Activated T-cell treated with anti-CD3 and anti-CD28 coated beads for 24 hours (primary cell): ENCODE results near the gene IL4R.

ENCODE experiments used
- DNase-seq: peaks from one replicate; pipeline ENCODE4 v3.0.0-alpha.2; 2020; ENCODE audit warnings: low read depth

IL4R gene

DNA sequence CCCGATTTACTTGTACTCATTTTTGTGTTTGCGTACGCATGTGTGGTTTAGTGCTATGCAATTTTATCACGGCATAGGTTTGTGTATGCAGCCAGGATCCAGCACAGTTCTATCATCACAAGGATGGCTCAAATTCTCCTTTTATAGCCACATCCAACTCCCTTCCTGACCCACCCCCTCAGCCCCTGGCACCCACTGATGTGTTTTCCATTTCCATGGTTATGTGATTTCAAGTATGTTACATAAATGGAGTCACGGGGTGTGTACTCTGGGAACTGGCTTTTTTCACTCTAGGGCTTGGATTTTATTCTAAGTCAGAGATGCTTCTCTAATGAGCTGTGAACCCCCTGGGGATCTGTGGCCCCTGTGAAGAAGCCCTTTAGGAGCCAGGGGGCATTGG is 16.8 kb downstream of the IL4R start:
- no peak for DNase-seq

DNA sequence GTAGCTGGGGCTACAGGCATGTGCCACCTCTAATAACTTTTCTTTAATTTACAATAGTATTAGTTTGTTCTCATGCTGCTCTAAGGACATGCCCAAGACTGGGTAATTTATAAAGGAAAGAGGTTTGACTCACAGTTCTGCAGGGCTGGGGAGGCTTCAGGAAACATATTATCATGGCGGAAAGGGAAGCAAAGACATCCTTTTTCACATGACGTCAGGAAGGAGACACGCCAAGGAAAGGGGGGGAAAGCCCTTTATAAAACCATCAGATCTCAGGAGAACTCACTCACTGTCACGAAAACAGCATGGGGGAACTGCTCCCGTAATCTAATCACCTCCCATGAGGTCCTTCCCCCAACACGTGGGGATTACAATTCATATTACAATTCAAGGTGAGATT is 18.3 kb downstream of the IL4R start:
- DNase-seq = no peak

DNA sequence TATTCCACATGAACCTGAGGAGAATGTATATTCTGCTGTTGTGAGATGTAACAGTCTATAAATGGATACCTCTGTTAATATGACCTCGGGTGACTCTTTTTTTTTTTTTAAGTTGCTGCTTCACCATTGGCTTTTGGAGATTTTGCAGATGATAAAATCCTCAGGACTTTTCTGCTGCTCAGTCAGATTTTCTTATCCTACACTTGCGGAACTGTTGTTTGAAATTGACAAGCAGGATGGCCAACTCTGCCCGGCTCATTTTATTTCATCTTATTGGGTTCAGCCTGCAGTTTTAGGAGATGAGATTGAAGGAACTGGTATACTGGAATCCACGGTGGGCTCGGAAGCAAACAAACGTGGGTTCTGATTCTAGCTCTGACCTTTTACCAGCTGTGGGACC is 19.3 kb downstream of the IL4R start:
- no peak for DNase-seq

DNA sequence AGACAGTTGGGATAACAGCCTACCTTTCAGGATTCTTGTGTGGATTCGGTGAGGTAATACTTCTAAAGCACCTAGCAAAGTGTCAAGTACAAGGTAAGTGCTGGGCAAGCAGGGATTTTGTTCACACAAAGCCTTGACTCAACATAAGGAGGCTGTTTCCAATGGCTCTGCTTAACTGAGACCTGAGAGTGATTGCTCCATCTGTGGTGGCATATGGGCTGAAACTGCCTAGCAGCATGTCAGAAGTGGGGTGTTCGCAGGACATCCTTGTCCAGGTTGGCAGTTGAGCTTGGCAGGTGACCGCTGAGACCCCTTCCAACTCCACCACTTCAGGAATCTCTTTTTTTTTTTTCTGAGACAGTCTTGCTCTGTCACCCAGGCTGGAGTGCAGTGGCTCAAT is 19.8 kb downstream of the IL4R start:
- no peak for DNase-seq

DNA sequence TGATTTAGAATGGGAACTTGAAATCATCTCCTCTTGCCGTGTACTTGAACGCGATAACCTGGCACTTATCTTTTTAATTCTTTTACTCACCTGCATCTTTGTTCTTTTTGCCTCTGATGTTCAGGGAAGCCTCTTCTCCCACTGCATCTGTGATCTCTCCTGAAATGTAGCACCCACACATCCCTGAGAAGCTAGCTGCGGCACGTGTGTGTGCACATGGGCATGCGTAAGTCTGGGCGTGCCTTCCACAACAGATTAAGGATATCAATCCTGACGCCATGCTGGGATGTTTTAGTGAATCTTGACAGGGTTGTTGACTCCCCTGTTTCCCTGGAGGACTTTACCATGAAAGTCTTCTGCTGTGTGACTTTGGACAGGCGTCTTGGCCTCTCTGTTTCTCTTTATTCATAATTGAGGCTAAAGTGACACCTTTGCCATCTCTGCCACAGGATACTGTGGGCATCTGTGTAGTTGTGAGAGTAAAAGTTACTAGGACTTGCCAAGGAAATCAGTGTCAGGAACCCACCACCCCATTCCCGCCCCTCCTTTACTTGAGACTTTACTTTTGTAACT is 20.5 kb downstream of the IL4R start:
- no peak for DNase-seq

DNA sequence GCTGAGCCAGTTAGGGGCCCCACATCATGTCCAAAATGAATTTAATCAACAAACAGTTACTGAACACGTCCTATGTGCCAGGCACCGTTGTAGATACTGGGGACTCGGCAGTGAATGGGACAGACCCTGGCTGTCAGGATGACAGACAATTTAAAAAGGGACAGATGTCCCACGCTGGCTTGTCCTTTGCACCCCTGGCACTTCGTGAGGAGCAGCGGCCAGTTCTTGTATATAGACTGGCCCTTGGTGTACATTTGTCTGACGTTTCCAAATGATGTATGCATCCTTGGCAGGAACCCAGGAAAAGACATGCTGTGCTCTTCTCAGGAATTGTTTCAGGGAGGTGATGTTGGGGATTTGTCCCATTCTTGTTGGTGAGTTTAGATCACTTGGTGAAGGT is 21.1 kb downstream of the IL4R start:
- DNase-seq = no peak

DNA sequence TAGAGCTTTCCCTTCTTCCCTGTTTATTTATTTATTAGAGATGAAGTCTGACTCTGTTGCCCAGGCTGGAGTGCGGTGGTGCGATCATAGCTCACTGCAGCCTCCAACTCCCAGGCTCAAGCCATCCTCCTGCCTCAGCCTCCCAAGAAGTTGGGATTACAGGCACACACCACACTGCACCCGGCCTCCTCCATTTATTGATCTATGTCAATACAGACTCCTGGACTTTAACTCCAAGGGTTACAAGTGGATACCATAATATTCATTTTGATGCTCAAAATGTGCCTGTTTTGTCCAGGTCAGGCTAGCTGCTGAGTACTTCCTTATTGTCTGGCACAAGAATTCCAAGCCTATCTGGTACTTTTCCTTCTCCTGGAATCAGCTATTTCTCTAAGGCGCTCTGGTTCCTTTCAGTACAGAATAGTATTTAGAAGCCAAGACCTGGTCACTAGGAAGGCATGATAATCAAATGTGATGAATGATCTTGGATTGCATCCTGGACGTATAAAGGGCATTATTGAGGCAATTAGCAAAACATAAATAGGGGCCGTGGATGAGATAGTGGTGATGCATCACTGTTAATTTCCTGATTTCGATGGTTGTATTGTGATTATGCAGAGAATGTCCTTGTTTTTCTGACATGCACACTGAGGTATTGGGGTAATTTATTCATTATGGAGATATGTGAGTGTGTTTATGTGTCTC is 21.7 kb downstream of the IL4R start:
- DNase-seq = no peak

DNA sequence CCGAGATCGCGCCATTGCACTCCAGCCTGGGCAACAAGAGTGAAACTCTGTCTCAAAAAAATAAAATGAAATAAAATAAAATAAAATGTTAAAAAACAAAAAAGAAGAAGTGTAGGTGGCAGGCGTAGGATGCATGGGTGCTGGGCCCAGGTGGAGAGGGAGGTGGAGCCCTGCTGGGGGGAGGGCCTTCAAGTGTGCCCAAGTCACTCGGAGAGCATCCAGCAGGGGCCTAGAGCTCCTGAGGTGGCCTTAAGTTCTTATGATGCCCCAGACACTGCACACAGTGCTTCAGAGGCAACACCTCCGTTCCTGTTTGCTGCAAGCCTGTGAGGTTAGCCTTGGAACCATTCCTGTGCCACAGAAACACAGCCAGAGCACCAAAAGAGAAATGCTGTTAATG is 23.2 kb downstream of the IL4R start:
- no peak for DNase-seq

DNA sequence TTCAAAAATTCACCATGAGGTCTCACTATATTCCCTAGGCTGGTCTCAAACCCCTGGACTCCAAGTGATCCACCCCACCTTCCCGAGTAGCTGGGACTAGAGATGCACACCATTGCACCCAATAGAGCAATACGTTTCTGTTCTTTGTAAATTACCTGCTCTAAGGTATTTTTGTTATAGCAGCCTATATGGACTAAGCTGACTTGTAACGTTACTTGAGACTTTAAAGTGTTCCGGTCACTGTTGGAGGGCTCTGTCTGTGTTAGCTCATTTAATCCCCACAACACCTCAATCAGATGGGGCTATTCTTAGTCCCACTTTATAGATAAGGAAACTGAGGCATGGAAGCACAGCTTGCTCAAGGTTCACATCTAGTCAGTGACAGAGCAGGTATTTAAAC is 25.4 kb downstream of the IL4R start:
- no peak for DNase-seq

DNA sequence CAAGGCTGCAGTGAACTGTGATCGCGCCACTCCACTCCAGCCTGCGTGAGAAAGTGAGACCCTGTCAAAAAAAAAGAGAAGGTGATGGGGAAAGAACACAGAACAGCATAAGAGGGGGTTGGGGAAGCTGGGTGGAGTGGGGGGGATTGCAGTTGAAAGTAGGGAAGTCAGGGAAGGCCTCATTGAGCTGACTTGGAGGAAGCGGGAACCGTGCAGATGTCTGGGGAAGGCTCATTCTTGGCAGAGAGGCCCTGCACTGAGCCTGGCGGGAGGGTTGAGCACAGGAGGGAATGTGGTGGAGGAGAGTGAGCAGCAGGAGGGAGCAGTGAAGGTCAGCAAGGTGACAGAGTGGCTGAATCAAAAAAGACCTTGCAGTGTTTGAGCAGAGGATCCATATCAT is 26.9 kb downstream of the IL4R start:
- DNase-seq = no peak

DNA sequence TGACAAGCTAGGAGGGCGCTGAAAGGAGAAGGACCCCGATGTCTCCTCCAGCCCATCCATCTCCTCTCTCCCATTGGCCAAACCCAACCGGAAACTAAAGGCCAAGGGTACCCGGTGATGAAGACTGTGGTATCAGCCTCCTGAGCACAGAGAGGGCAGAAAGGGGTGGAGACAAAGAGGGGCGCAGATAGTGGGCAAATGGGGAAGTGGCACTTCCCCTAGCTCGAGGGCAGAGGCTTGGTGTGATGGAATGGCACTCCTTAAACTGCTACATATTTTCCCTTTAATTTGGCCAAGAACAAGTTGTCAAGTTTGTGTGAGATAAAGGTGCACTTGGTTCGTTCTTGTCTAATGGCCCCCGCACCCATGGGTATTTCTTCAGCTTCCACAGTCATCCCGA is 27.8 kb downstream of the IL4R start:
- no peak for DNase-seq

DNA sequence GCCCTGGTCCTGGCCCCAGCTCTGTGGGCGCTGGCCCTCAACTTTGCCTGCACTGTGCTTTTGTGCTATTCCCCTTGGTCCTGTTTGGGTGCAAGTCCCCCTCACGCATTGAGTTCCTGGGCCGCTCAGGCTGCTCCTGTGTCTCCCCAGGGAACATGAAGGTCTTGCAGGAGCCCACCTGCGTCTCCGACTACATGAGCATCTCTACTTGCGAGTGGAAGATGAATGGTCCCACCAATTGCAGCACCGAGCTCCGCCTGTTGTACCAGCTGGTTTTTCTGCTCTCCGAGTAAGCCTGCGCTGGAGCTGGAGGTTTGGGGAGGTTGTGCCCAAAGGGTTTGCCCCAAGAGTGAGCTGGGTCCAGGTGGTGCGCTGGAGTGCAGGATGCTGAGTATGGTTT is 28.2 kb downstream of the IL4R start:
- no peak for DNase-seq

DNA sequence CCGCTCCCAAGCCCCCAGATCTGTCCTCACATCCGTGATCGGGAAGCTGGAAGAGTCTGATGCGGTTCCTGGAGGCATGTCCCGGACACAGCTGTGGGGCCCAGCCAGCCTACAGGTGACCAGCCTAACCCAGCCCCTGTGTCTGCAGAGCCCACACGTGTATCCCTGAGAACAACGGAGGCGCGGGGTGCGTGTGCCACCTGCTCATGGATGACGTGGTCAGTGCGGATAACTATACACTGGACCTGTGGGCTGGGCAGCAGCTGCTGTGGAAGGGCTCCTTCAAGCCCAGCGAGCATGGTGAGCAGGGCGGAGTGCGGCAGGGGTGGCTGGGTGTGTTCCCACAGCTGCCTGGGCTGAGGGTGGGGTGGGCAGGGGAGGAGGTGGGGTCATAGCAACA is 30.9 kb downstream of the IL4R start:
- DNase-seq = no peak

DNA sequence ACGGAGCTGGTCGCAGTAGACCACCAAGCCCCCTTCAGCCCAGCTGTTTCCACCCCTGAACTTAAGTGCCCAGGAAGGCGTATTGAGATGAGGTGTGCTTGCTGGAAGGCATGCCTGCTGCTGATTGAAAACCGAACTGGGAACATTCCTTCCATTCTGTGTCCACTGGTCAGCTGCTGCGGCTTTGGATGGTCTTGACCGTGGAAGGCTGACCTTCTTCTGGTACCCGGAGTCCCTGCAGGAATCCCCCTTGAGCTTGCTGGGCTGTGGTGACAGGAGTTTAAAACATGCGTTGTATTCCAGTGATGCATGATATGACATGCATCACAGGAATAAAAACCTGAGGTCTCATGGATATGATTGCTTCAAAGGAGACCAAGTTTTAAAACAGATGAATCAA is 31.4 kb downstream of the IL4R start:
- no peak for DNase-seq

DNA sequence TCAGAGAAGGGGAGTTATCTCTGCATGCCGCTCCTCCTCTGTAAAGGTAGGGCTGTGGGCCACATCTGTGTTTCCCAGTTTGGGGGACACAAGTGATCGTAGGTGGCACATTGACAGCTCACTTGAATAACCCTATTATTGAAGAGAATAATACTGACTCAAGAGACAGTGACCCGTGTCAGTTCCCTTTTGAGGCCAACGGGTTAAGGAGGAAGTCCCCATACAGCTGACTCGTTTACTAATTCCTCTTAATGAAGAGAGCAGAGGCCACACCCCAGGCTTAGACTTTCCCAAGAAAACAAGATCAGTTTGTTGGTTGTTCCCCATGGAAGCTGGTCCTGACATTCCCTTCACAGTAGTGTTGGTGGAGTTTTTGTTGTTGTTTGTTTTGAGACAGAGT is 33.0 kb downstream of the IL4R start:
- no peak for DNase-seq

DNA sequence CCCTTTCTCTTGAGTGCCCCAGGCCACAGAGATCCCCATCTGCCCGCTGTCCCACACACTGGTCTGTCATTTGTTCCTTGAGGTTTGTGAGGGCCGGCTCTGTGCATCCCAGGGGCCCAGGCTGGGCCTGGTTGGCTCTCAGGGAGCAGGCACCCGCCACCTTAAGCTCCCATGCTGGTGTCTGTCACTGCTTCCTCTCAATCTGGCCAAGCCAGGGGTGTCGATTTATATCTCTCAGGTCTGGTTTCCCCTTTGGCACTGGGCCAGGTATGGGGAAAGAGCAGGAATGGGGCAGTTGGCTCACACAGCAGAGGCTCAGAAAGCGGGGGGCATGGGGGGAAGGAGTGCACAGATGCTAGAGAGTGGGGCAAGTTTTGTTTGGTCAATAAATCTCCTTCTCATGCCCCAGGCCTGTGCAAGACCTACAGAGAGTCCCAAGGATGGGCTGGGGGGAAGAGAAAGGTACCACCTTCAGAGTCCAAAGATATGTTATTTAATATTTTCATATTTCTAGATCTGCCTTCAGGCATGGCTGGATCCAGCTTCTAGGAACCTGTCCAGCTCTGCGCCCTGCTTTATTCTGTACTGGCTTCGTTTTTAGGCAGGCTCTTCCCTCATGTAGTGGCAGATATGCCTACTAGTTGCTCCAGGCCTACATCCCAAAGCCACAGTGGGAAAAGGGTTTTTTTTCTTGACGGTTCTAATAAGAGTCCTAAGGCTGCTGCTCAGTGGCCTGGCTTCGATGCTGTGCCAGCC is 34.3 kb downstream of the IL4R start:
- DNase-seq = no peak

DNA sequence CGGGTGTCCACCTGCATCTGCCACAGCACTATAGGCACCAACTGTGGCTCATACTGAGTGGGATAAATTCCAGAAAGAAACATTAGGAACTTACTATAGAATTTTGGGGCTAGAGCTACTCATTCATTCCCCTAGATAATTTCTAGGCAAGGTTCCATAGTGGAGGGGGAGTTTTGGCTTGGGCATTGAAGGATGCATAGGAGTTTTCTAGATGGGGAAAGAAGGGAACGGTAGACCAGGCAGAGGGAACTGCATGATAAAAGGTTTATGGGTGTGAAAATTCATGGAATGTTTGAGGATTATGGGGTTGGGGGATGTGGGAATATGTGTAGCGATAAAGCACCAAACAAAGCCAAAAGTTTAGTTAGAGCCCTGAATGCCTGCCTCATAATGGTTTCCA is 35.5 kb downstream of the IL4R start:
- DNase-seq = no peak

DNA sequence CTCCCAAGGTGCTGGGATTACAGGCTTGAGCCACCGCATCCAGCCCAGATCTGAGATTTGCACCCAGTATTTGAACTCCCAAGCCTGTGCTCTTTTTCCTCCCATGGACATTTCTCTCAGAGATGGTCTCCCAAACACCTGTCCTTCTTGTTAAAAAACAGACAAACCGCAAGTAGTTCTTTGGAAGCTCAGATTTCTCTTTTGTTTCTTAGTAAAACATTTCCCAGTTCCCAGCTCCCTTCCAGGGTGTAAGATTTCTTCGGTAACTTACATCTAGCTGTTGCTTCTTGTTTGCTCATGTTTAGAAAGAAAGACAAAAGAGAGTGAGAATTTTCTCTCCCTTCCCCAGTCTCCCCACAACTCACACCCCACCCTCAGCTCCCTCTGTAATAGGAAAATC is 36.2 kb downstream of the IL4R start:
- no peak for DNase-seq

DNA sequence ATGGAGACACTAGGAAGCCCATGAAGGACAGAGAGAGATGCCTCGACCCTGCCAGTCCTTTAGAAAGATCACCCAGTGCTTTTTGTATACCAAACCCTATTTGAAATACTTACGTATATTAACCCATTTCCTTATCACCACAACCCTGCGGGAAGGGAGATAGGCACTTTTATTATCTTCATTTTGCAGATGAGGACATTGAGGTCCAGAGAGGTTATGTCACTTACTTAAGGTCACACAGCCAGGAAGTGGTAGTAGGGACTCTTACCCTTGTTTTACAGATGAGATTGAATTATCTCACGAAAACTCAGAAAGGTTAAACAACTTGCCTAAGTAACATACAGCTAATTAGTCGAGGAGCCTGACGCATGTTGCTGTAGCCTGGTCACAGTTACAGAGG is 38.2 kb downstream of the IL4R start:
- no peak for DNase-seq

DNA sequence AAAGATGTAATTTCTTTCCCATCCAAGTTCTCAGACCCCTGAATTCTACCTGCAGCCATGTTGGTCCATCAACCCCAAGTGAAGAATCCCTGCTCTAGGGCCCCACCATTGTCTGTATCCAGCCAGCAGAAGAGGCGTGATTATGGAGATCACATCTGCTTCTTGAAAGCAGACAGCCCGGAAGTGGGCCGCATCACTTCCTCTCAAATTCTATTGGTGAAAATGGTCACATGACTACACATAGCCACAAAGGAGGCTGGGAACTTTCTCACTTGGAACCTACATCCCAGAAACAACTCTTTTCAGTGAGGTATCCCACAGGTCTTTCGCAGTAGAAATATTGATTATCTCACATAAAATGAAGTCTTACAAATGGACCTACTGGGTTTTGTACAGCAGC is 40.1 kb downstream of the IL4R start:
- no peak for DNase-seq

DNA sequence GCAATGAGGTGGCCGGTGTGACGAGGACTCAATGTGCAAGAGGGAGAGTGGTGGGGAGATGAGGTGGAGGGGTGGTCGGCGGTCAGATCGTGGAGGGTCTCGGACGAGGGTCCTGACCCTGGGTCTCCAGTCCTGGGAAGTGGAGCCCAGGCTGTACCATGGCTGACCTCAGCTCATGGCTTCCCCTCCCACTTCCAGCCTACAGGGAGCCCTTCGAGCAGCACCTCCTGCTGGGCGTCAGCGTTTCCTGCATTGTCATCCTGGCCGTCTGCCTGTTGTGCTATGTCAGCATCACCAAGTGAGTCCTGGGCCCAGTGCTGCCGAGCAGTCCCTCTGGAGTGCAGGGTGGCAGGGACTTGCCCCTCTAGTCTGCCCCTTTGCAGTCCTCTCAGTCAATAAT is 41.8 kb downstream of the IL4R start:
- DNase-seq = no peak

DNA sequence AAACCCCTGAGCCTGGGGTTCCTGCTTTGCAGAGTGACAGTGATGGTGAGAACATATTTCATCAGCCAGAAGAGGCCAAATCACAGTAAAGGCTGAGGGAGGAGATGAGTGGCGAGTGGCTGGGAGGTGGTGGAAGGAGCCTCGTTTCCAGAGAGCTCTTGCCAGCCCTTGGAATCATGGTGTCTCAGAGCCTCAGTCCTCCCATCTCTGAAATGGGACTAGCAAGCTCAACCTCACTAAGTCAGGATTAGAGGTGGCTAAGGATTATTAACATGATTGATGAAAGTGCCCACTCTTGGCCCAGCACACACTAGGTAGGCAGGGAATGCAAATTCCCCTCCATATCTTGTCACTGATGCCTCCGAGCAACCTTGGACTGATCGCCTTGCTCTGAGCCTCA is 43.0 kb downstream of the IL4R start:
- DNase-seq = no peak

DNA sequence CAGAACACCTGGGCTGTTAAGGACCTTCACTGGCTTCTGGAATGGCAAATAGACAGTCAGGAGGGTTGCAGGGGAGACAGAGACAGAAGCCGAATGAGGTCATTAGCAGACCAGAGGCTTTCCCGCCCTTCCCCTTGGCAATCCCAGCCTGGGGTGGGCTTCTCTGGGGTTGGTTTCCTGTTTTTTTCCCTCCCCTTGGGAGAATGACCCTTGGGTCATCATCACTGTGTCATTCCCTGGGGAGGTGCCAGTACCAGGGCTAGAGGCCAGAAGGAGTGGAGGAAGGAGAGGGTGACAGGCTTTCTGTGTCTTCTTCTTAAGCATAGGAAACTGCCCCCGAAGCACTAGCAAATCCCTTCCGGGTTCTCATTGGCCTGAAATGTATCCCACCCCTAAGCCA is 45.3 kb downstream of the IL4R start:
- DNase-seq = no peak

DNA sequence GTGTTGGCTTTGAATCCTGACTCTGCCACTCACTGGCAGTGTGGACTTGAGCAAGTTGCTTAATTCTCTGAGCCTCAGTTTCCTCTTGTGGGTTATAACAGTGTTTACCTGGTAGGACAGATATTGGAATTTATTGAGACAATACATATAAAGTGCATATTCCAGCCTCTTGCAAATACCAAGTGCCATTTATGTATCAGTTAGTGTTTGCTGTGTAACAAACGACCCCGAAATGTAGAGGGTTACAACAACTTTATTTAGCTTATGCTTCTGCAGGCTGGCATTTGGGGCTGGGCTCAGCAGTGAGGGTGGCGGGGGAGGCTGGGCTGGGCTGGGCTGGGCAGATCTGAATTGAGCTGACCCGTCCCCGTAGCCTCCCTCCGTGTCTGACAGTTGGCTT is 45.8 kb downstream of the IL4R start:
- no peak for DNase-seq
